A673 (cell line): ENCODE measurements around the gene CLMP.

ENCODE experiments used
- CTCF ChIP-seq: fragments of 300-800, 200-600 bp; sonication (generic); conservative IDR thresholded peaks from 2 replicates; pipeline ENCODE4 v1.5.1; 2017; ENCODE audit warnings: low read depth, mild to moderate bottlenecking, antibody characterized with exemption, low read length, moderate library complexity, mixed read lengths
- EZH2 ChIP-seq: fragments of 200-600 bp; sonication (generic); IDR thresholded peaks from 2 replicates; pipeline ENCODE4 v1.6.1; 2017; ENCODE audit warnings: borderline replicate concordance, low read depth, mild to moderate bottlenecking, mixed read lengths, antibody characterized with exemption, low read length; ENCODE audit not compliant: poor library complexity, severe bottlenecking

GRCh38 chr11:123091506-123091905 is 103.5 kb downstream of the CLMP start:
- no peak for TF ChIP-seq EZH2
- no peak for TF ChIP-seq CTCF
